Ecto neural progenitor cell (in vitro differentiated cells): ENCODE measurements around the gene LRRC8C.

ENCODE experiments used
- DNase-seq: peaks from one replicate; pipeline ENCODE4 v3.0.0-alpha.2; 2018; ENCODE audit warnings: low spot score

Gene LRRC8C

DNA sequence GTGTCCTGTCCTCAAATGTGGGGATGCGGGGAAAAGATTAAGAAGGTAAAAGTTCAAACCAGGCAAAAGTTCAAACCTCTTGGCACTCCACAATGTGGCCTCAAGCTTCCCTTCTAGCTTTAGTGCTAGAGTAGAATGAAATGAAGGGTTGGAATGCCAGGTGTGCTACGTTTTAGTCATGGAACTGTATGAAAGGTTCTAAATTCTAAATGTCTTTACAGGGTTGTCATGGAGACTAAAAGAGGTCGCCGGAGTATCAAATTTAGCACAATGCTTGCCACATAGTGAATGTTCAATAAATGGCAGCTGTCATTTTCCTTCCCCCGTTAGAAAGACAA lies 130.7 kb downstream of the LRRC8C start:
- DNase-seq: no peak

DNA sequence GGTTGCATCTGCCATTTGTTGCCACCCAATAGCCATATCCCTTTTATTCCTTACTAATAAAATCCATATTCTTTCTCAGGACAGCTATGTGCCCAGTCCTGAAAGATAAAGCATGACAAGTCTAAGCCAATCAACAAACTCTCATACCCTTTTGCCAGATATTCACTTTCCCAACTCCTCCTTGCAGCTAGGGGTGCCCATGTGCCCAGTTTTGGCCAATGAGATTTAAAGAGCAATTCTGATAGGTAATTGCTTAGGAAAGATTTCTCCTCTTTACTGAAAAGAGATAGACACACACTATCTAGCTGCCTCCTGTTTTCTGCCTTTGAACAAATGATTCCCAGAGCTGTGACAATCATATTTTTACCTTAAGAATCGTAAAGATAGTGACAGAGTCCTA lies 132.9 kb downstream of the LRRC8C start:
- DNase-seq: no peak

DNA sequence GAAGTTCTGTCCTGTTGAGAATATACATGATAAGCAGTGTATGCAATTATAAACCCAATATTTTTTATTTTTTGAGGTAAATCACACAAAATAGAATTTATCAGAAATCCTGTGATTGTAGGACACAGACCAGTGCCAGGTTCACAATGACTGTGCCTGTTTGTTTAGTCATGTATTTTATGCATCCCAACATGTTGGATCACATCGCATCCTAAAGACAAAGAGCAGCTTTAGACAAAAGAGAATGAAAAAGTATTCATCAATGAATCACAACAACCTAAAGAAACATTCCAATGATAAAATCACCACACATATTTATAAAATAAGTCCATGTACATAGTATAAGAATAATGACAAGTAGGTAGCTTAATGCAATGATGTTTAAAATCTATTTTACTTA lies 134.7 kb downstream of the LRRC8C start:
- DNase-seq: no peak
